ENCODE data around the gene TET3.

TET3 gene

DNA sequence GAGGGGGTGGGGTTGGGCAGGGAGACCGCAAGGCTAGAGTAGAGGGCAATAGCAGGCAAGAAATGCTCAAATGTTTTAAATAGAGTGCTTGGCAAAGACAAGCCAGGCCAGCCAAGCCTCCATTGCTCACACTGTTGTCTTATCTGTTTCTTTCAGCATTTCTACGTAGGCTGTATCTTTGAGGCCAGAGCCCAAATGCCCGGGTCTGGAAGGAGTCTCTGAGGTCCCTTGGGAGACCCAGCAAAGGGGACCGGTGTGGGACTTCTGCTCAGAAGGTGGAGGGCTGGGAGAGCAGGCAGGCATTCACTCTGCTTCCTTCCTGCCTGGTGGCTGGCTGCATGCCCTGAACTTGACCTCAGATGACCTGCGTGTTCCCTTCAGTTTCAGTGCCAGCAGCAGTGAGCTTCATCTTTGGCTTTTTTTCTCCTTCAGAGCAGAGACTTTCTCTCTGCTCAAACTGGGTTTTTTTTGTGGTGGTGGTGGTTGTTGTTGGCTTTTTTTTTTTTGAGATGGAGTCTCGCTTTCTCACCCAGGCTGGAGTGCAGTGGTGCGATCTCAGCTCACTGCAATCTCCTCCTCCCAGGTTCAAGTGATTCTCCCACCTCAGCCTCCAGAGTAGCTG lies 13.7 kb upstream of the TET3 start:
- TF ChIP-seq, protein P1, sequence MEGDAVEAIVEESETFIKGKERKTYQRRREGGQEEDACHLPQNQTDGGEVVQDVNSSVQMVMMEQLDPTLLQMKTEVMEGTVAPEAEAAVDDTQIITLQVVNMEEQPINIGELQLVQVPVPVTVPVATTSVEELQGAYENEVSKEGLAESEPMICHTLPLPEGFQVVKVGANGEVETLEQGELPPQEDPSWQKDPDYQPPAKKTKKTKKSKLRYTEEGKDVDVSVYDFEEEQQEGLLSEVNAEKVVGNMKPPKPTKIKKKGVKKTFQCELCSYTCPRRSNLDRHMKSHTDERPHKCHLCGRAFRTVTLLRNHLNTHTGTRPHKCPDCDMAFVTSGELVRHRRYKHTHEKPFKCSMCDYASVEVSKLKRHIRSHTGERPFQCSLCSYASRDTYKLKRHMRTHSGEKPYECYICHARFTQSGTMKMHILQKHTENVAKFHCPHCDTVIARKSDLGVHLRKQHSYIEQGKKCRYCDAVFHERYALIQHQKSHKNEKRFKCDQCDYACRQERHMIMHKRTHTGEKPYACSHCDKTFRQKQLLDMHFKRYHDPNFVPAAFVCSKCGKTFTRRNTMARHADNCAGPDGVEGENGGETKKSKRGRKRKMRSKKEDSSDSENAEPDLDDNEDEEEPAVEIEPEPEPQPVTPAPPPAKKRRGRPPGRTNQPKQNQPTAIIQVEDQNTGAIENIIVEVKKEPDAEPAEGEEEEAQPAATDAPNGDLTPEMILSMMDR (IDR thresholded peaks at IDR 0.05; ENCODE audit: low read depth, low read length) = no peak
- no peak overlapping the region for H3K4me3 ChIP-seq (replicated peaks in 1 of 2; ENCODE audit: low read depth in 2 of 2, low read length in 2 of 2)
- DNase-seq (ENCODE audit: low read depth in 2 of 2) = peak; percentile 23 to 63

DNA sequence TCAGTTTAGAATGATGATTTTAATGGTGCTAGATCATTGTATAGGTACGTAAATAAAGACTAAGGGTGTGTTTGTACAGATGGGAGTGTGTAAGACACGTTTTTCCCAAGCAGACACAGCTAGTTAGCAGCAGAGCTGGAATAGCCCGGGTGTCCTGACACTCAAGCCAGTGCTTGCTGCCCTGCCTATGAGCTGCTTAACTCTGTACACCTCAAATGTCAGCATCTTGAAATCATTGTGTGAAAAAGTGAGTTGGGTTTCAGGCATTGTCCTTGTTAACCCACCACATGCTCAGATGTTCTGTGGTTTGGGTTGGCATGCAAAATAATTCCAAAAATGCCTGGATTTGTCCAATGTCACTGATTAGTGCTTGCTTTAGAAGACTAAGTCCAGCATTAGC lies 13.0 kb upstream of the TET3 start:
- H3K4me3 ChIP-seq (replicated peaks in 1 of 2; ENCODE audit: low read depth in 2 of 2, low read length in 2 of 2) = no peak overlapping the region
- no peak for DNase-seq (ENCODE audit: low read depth in 2 of 2)

DNA sequence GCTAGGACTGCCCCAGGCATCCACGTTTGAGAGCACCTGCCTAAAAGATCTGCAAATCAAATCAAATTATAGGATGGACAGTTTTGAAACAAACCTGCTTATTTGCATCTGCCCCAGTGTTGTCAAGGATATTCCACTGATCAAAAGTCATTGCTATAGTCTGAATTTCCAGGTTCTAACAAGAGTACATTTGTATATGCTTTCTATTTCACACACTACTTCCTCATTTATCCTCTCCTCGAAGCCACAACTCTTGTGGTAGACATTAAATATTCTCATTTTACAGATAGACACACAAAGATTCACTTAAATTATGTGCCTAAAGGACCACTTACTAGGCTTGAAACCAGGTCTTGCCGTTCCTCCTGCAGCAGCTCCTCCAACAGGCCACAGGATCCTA lies 11.9 kb upstream of the TET3 start:
- DNase-seq (ENCODE audit: low read depth in 2 of 2) = no peak
- H3K4me3 ChIP-seq (replicated peaks in 1 of 2; ENCODE audit: low read depth in 2 of 2, low read length in 2 of 2) = no peak overlapping the region
- TF ChIP-seq, protein P1 (IDR thresholded peaks at IDR 0.05; ENCODE audit: low read depth, low read length) = no peak

More for the DNA sequence above, 13.0 kb upstream of the TET3 start:
- TF ChIP-seq, protein P1 (IDR thresholded peaks at IDR 0.05; ENCODE audit: low read depth, low read length) = no peak

DNA sequence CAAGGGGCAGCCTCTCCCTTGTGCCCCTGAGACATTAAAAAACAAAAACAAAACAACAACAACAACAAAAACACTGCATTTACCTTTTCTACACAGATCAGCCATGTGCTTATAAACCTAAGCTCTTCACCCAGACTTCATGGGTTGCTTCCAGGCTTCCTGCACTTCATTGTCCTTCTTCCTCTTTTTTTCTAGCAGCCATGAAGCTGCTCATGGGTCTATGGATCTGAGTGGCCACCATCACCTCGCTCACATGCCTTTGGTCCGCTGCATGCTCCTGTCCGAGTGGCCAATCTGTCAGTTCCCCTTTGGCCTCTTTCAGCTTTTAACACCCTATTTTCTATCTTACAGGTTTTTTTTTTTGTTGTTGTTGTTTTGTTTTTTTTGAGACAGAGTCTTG lies 9.0 kb upstream of the TET3 start:
- no peak overlapping the region for H3K4me3 ChIP-seq (replicated peaks in 1 of 2; ENCODE audit: low read depth in 2 of 2, low read length in 2 of 2)
- DNase-seq (ENCODE audit: low read depth in 2 of 2) = no peak
- TF ChIP-seq, protein P1 (IDR thresholded peaks at IDR 0.05; ENCODE audit: low read depth, low read length) = no peak

DNA sequence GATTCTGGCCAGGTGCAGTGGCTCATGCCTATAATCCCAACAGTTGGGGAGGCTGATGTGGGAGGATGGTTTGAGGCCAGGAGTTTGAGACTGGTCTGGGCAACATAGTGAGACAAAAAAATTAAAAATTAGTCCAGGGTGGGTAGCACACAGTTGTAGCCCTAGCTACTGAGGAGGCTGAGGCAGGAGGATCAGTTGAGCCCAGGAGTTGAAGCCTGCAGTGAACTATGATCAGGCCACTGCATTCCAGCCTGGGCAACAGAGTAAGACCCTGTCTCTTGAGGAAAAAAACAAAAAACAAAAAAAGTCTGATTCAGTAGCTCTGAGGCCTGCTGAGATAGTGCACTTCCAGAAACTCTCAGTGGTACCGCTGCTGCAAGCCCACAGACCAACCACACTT lies 7.9 kb upstream of the TET3 start:
- H3K4me3 ChIP-seq (replicated peaks in 1 of 2; ENCODE audit: low read depth in 2 of 2, low read length in 2 of 2) = no peak overlapping the region
- TF ChIP-seq, protein P1 (IDR thresholded peaks at IDR 0.05; ENCODE audit: low read depth, low read length) = no peak
- DNase-seq (ENCODE audit: low read depth in 2 of 2) = no peak

DNA sequence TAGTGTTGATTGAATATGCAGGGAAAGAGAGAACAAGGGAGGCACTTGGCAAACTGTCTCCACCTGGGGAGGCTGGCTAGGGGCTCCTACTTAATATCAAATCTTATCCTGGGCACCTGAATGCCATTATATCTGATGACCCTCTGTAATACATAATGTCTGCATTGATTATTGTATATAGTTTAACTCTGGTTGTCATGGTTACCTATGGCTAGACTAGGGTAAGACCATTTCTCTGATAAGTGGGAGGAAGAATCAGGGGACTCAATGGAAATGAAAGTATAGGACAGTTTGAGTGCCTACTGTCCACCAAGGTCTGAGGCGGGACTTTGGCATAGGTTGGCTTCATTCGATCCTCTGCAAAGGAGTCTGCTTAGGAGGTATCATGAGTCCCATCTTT lies 7.2 kb upstream of the TET3 start:
- TF ChIP-seq, protein P1 (IDR thresholded peaks at IDR 0.05; ENCODE audit: low read depth, low read length) = no peak
- no peak for DNase-seq (ENCODE audit: low read depth in 2 of 2)
- H3K4me3 ChIP-seq (replicated peaks in 1 of 2; ENCODE audit: low read depth in 2 of 2, low read length in 2 of 2) = no peak overlapping the region

DNA sequence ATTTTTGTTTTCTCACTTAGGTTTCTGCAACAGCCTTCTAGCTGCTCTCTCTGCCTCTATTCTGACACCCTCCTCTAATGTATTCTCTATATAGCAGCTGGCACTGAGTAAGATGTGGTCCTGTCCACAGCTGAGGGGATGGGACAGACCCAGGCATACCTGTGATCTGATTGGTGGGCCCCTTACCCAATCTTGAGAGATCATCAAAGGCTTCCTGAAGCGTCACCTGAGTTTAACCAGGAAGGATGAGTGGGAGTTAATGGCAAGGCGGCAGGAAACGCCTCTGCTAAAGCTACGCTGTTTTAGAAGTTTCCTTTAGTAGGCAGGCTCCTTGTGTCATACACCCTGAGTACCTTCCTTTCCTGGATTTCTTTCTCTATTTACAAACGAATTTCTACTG lies 5.7 kb upstream of the TET3 start:
- no peak for DNase-seq (ENCODE audit: low read depth in 2 of 2)
- TF ChIP-seq, protein P1 (IDR thresholded peaks at IDR 0.05; ENCODE audit: low read depth, low read length) = no peak
- no peak overlapping the region for H3K4me3 ChIP-seq (replicated peaks in 1 of 2; ENCODE audit: low read depth in 2 of 2, low read length in 2 of 2)

Measured in cardiac fibroblast (primary cell).